HG03139 (cell line): ENCODE results near the gene AIG1.
"Not testable (repeated sequence)": the region's sequence is repeated elsewhere in the genome, so short reads cannot be mapped to it uniquely, and the experiment has no call there.

ENCODE experiments used
- ATAC-seq: cut with Tn5 transposase; IDR thresholded peaks from one replicate; pipeline ENCODE4 v1.9.1; 2021; ENCODE audit not compliant: unreplicated experiment

Gene AIG1

DNA sequence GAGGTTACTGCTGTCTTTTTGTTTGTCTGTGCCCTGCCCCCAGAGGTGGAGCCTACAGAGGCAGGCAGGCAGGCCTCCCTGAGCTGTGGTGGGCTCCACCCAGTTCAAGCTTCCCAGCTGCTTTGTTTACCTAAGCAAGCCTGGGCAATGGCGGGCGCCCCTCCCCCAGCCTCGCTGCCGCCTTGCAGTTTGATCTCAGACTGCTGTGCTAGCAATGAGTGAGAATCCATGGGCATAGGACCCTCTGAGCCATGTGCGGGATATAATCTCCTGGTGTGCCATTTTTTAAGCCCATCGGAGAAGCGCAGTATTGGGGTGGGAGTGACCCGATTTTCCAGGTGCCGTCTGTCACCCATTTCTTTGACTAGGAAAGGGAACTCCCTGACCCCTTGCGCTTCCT lies 247.1 kb downstream of the AIG1 start:
- not testable (repeated sequence) for ATAC-seq

DNA sequence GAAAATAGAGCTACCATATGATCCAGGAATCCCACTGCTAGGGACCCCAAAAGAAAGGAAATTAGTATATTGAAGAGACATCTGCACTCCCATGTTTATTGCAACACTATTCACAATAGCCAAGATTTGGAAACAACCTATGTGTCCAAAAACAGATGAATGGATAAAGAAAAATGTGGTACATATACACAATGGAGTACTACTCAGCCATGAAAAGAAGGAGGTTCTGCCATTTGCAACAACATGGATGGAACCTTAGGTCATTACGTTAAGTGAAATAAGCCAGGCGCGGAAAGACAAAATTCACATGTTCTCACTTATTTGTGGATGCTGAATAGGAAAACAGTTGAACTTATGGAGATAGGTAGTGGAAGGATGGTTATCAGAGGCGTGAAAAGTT lies 252.5 kb downstream of the AIG1 start:
- no peak for ATAC-seq

DNA sequence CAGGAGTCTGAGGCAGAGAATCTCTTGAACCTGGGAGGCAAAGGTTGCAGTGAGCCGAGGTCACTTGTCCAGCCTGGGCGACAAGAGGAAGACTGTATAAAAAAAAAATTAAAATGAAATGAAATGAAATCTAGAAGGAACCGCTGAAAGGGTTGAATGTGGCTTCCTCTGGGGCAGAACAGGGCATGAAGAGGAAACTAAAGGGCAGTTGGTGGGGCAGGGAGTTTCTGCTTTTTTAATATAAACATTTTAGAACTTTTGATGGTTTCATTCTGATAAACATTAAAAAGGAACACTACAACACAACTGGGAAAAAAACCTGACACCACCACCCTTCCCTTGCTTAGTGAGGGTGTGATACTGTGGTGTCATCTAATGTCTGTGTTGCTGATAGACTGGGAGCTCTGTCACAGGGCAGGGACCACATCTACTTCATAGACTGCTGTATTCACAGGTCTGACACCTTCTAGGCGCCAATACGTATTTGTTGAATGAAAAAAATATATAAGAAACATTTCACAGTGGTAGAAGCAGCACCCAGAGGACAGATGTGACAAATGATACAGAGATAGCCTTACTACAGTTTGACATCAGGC lies 260.9 kb downstream of the AIG1 start:
- no peak for ATAC-seq

DNA sequence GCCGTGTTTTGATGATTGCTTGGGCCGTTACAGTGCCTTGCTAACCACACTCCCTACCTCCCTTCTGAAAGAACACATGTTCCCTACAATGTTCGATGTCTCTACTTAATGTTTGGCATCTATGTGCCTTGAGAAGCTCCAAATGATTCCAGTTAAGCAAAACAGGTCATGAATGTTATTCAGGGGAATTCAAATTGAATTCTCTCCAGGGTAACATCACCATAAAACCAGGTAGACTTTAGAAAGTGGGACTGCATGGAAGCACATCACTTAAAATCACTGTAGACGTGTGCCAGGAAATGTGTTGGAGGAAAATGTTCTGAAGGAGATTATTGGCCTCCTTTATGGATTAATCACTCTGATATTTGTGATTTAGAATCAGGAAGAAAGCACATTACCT lies 261.7 kb downstream of the AIG1 start:
- ATAC-seq = no peak

DNA sequence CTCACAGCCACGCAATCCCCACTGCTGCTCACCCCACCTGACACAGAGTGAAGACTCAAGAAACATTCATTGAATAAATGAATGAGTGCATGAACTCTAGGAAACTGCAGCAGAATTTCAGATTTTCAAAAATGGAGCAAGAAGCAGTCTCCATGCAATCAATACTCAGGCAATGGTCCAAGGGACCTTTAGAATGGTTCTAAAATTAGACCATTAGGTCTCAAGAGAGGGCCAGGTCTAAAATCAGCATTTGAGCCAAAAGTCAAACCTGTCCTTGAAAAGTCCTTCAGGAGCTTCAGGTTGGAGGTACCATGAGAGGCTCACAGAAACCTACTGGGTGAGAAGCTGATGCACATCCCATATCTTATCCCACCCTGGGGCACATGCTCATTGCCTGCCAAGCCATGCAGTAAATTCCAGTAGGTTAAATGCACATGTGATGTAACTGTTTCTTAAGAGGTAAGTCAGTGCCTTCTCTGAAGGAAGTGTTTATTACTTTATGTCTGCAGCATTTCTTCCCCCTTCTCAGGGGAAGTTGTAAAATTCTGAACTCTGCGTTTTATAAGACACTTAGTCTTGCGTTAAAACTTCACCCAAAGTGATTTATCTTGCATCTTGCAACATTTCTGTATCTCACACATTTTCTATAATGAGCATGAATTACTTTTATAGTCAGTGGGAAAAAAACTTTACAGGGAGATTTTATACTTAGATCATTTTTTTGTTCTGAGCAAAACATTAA lies 263.2 kb downstream of the AIG1 start:
- no peak for ATAC-seq

DNA sequence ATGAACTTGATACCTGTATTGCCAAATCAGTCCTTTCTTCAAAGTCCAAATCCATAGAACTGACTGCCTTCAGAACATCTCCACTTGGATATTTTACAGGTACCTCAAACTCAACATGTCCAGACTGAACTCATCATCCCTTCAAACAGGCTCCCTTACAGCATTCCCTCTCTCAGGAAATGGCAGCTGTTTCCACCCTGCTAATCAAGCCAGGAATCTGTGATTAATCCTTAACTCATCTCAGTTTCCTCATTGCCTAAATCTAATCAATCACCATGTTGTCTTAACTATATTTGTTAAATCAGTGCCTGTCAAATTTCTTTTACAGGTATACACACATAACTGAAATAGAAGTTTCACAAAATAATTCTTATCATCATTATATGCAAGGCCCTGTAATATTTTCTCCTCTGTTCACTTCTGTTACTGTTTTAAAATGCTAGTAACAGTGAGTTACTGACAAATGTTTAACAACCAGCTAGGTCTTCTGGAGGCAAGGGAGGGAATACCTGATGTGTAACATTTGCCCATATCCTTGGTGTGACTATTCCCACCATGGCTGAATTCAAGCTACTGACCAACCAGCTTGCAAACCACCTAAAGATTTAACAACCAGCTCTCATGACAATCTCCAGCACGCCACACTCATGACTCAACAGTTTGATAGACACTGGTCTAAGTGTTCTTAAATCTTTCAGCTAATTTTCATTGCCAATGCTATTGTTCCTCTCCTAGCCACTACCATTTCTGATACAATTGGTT lies 264.9 kb downstream of the AIG1 start:
- ATAC-seq = no peak

DNA sequence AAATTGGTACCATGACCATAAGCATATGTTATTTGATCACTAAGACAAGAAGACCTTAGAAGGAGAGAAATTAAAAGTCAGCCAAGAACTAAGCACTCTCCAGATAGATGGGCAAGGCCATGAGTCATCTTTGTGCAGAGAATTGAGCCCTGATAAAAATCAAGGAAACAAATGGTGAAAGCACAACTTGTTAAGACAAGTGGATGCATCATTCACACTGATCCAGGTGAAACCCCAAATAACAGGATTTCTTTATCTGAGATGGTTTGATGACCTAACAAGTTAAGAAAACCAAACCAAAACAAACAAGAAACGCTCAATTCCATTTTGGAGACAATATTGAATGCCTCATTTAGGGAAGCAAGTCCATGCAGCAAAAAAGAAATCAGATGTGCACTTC lies 268.2 kb downstream of the AIG1 start:
- ATAC-seq = no peak

DNA sequence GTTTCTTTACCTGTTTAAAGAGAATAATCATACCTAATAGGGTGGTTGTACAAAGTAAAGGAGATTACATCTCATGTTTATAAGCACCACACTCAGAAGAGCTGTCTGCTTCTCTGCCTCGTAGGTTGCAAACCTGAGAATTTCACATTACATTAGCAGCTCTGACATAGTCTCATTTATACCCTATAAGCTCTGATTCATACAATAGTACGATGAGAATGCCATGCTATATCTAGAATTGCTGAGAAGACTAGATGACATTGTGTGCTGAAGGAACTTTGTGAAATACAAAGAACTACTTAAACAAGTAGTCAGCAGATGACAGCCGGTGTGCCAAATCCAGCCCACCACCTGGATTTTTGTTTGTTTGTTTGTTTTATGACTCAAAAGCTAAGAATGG lies 268.6 kb downstream of the AIG1 start:
- ATAC-seq = no peak

DNA sequence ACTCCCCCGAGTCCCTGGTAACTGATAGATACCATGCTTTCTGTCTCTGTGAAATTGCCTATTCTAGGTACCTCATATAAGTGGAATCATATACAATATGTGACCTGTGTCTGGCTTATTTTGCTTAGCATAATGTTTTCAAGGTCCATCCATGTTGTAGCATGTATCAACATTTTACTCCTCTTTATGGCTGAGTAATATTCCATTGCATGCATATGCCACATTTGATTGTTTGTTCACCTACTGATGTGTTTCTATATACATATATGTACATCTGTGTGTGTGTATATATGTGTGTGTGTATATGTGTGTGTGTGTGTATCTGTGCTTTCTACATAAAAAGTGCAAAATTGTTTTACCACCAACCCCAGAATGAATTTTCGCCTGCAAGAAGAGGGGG lies 270.7 kb downstream of the AIG1 start:
- ATAC-seq = no peak

DNA sequence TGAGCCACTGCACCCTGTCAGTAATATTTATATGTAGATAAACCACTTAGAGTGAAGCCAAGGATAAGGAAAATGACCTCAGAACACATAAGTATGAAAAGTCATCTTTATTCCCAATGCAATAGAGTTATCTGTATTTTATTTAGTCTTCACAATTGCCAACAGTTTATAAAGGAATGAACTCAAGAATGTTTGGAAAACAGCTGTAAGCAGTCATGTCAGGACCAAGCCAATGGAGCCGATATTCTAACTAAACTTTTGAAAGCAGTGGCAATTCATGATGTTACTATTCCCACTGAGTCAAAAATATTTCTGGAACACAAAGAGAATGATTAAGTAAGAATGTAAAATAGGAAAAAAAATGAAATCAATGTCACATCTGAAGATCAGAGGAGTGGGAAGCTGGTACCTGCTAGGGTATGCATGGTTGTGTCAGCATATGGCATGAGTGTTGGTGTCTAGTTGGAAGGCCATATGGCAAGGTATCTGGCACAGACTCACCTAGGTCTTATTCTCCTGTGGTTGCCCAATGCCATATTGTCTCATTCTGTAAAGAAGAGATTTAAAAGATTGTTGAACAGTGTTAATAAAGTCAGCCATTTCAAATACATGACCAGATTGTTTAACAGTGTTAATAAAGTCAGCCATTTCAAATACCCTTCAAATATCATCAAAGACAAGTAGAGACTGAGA lies 271.6 kb downstream of the AIG1 start:
- ATAC-seq = no peak

DNA sequence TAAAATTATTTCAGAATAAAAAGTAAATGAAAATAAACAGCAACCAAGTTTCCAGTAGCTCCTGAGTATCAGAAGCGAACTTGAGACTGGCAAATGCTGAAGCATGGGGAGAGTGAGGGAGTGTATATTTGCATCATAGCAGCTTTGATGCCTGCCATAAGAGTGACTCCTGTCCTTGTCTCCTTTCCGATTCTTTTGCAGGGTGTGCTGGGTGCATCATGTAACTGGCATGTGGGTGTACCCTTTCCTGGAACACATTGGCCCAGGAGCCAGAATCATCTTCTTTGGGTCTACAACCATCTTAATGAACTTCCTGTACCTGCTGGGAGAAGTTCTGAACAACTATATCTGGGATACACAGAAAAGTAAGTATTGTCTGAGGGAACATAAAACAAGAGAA lies 272.4 kb downstream of the AIG1 start:
- no peak for ATAC-seq

DNA sequence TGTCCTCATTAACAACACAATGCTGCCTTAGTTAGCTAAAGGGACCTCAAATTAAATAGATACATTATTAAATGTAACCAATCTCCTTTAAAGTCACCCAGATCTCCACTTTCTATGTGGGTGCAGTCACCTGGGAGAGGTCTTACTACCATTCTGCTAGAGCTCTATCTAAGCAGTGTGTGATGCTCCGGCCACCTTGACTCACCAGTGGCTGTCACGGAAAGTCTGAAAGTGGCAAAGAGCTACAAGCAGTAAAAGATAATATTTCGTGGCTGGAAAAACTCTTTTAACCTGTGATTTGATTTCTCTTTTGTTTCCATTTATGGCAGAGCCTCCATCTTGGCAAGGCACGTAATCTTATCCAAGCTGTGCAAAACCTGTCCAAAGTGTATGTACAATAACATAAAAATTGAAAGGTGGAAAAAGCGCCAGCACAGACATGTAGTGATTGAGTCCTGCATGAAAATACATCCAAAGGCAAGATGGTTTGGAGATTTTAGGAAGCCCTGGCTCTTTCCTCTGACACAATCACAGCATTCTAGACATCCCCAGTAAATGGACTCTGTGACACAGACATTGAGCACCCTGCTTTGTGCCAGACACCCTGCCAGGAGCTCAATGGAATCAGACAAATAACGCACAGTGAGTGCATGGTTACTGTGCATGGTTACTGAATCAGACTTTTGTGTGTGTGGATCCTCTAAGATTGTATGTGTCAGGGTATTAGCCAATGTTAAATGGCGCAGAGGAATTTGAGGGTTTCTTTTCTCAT lies 273.2 kb downstream of the AIG1 start:
- ATAC-seq = no peak

DNA sequence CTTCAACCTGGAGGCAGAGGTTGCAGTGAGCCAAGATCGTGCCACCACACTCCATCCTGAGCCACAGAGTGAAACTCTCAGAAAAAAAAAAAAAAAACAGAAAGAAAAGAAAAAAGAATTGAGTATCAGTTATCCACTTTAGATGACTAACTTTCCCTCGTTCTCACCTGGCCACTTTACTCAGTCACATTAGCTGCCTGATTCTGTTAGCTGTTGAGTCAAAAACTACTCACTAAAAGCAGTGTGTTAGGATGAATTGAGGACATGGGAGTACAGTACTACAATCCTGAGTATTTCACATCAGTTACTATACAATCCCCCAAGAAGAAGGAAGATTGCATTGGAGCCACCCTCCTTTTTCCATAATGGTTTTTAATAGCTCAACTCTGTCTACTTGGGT lies 275.2 kb downstream of the AIG1 start:
- no peak for ATAC-seq

DNA sequence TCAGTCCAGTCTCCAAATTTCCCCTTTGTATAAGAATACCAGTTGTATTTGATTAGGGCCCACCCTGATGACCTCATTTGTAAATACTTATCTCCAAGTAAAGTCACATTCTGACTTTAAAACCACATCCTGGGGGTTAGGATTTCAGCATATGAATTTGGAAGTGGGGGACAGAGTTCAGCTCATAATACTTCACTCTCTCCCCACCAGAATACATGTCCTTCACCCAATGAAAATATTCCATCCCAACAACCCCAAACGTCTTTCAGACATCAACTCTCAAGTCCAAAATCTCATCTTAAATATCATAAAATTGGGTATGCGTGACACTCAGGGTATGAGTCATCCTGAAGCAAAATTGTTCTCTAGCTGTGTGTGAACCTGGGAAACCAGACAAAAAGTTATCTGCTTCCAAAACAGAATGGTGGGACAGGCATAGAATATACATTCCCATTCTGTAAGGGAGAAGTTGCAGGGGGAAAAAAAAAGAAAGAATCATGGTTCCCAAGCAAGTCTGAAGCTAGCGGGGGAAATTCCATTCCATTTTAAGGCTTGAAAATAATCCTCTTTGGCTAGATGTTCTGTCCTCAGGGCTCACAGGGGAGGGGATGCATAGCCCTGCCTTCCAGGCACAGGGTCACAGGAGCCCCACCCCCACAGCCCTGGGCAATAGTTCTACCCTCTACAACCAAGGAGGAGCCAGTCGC lies 275.9 kb downstream of the AIG1 start:
- ATAC-seq = no peak

DNA sequence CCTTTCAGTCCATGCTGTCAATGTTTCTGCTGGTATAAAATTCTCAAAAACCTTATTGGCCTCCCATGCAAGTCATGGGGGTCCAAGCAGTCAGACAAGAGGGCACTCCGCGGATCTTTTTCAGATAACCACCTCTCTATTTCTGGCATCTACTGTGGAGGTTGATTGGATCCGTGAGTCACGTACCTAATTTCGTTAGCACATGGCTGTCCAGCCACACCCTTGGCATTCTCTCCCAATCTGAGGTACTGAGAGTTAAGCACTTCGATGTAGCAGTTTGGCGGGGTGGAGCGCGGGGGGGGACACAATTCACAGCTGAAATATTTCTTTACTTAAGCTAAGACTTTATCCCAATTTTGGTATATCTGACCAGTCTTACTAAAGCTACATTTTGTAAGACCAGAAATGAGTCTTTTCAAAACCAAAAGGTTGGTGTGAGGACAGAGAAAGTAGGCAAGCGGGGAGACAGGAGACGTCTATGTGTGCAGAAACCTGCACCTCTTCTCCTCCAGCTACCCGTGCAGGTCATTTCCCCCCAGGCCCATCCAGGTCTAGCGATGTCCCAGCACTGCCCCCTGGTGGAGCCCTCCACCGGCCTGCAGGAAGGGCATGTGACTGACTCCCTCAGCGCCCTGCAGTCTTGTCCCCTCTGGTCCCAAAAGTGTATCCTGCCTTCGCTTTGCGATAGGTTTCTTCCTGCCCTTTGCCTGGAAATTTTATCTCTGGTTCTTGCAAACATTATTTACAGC lies 276.7 kb downstream of the AIG1 start:
- ATAC-seq = peak; percentile 60

DNA sequence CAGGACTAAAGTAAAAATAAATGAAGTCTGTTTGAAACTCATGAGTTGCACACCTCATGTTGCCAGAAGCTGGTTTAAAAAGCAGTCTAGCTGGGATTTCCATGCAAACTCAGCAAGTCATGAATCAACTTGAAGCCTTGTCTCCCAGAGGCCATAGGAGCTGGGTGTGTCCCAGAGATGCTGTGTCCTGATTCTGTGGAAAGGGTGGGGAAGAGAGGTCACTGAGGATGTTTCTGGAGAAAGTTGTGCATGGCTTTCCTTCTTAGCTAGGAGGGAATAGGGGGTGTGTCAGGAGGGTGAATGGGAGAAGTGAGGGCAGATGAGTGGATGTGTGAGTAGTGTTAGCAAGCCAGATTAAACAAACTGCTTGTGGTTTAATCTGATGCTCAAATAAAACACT lies 278.5 kb downstream of the AIG1 start:
- ATAC-seq = no peak

DNA sequence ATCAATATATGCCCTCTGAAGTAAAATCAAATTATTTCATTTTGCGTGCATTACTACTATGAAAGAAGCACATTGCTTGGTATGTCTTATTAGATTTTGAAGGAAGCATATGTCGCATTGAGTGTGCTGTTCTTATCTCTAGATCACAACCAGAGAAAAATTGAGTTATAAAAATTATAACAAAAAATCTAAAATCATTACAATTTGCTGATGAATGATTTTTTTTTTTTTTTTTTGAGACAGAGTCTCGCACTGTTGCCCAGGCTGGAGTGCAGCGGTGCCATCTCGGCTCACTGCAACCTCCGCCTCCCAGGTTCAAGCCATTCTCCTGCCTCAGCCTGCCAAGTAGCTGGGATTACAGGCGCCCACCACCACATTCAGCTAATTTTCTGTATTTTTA lies 284.8 kb downstream of the AIG1 start:
- not testable (repeated sequence) for ATAC-seq

DNA sequence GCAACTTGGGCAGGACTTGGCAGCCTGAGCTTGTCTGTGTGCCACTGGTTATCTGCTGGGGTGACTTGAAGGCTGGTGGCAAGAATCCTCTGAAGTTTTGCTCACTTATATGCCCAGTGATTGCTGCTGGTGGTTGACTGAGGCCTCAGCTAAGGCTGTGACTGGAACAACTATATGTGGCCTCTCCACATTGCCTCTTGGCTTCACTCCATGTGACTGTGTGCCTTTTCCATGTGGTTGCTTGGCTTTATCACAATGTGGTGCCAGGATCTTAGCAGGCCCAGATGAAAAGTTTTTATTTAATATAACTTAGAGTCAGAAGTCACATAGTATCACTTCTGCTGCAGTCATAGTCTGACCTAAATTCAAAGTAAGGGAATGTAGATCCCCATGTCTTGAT lies 285.3 kb downstream of the AIG1 start:
- no peak for ATAC-seq

DNA sequence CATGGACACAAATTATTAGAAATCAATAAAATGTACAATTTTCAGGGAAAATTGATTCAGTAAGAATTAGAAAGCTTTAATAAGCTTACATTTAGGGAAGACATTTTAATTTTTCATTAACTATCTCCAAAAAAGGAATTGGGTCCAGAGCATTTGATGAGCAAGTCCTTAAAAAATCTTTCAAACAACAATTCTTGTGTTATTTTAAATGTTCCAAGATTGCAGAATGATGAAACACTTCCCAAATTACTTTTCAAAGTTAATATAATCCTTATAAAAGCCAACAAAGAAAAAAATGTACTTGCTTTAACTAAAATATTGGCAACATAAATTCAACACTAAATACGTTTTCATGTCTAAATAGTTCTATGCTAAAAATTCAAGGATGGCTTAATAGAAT lies 287.8 kb downstream of the AIG1 start:
- ATAC-seq = no peak

DNA sequence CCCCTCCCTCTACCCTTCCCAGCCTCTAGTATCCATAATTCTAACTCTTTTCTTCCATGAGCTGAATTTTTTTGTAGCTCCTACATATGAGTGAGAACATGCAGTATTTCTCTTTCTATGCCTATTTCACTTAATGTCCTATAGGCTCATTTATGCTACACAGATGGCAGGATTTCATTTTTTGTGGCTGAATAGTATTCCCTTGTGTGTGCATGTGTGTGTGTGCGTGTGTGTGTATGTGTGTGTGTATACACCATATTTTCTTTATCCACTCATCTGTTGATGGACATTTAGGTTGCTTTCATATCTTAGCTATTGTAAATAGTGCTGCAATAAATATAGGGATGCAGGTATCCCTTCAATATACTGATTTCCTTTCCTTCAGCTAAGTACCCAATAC lies 288.8 kb downstream of the AIG1 start:
- no peak for ATAC-seq
